Neural progenitor cell (in vitro differentiated cells): ENCODE measurements around the gene CEACAM16. TPM values are rescaled to one million over a fixed set of nuclear protein-coding genes. Genes with fewer than 3 reads are reported as not detected.
"Not testable (repeated sequence)": the region's sequence is repeated elsewhere in the genome, so short reads cannot be mapped to it uniquely, and the experiment has no call there.

Experiments
- DNase-seq: peaks from one replicate; pipeline ENCODE4 v3.0.0-alpha.2; 2016; ENCODE audit warnings: low spot score
- H2AFZ ChIP-seq: fragments of 200-600 bp; sonication (generic); replicated peaks from 2 replicates; pipeline ENCODE4 v1.6.1; 2016; ENCODE audit warnings: antibody characterized with exemption
- H3F3A ChIP-seq: fragments of 200-600 bp; sonication (generic); 2 replicates; pipeline ENCODE4 v1.6.1; 2016; ENCODE audit warnings: antibody characterized with exemption, low read depth
- H3K27ac ChIP-seq: fragments of 200-600 bp; sonication (generic); 2 replicates; pipeline ENCODE4 v1.5.1; 2016; ENCODE audit warnings: mild to moderate bottlenecking
- H3K27me3 ChIP-seq: fragments of 200-600 bp; sonication (generic); 2 replicates; pipeline ENCODE4 v1.6.1; 2016; ENCODE audit warnings: mild to moderate bottlenecking, moderate library complexity
- H3K36me3 ChIP-seq: fragments of 200-600 bp; sonication (generic); 2 replicates; pipeline ENCODE4 v1.5.1; 2016
- H3K4me1 ChIP-seq: fragments of 200-600 bp; sonication (generic); 2 replicates; pipeline ENCODE4 v1.6.1; 2016; ENCODE audit warnings: mixed run types
- H3K4me2 ChIP-seq: fragments of 200-600 bp; sonication (generic); 2 replicates; pipeline ENCODE4 v1.6.1; 2016
- H3K4me3 ChIP-seq: fragments of 200-600 bp; sonication (generic); 2 replicates; pipeline ENCODE4 v1.5.1; 2016
- H3K79me2 ChIP-seq: fragments of 200-600 bp; sonication (generic); 2 replicates; pipeline ENCODE4 v1.6.1; 2016; ENCODE audit warnings: low read depth
- H3K9ac ChIP-seq: fragments of 200-600 bp; sonication (generic); 2 replicates; pipeline ENCODE4 v1.6.1; 2016
- H3K9me3 ChIP-seq: fragments of 200-600 bp; sonication (generic); 2 replicates; pipeline ENCODE4 v1.5.1; 2016; ENCODE audit warnings: low read depth
- H4K20me1 ChIP-seq: fragments of 200-600 bp; sonication (generic); 2 replicates; pipeline ENCODE4 v1.6.1; 2016; ENCODE audit warnings: low read depth
- H3K27ac Mint-ChIP-seq: 3 replicates; pipeline ENCODE4 v1.8.0; 2021; ENCODE audit warnings: mixed read lengths
- H3K27me3 Mint-ChIP-seq: 2 replicates; pipeline ENCODE4 v1.8.0; 2022; ENCODE audit warnings: low read depth, mild to moderate bottlenecking, inconsistent platforms, moderate library complexity, mixed read lengths; ENCODE audit not compliant: insufficient read depth
- H3K36me3 Mint-ChIP-seq: 3 replicates; pipeline ENCODE4 v1.8.0; 2021; ENCODE audit warnings: mixed read lengths
- H3K4me1 Mint-ChIP-seq: 3 replicates; pipeline ENCODE4 v1.8.0; 2021; ENCODE audit warnings: mixed read lengths
- H3K4me3 Mint-ChIP-seq: 3 replicates; pipeline ENCODE4 v1.8.0; 2021; ENCODE audit warnings: mild to moderate bottlenecking, moderate library complexity, mixed read lengths
- H3K9me3 Mint-ChIP-seq: 3 replicates; pipeline ENCODE4 v1.8.0; 2020; ENCODE audit warnings: mixed read lengths
- EZH2 ChIP-seq: fragments of 200-600 bp; sonication (generic); IDR thresholded peaks from 2 replicates; pipeline ENCODE4 v1.6.1; 2017; ENCODE audit warnings: antibody characterized with exemption, mild to moderate bottlenecking, moderate library complexity
- EZH2phosphoT487 ChIP-seq: fragments of 200-600 bp; sonication (generic); IDR thresholded peaks from 2 replicates; pipeline ENCODE4 v1.6.1; 2017; ENCODE audit warnings: antibody characterized with exemption
- total RNA-seq: library from RNA; depleted of rRNA; stranded (reverse); fragments of >200 nt; gene quantifications from 2 replicates; pipeline ENCODE4 v1.2.3, GENCODE V29; 2015; ENCODE audit warnings: low replicate concordance
- TF ChIP-seq, protein P1 (sequence below): fragments of 200-600 bp; sonication (generic); IDR thresholded peaks from 2 replicates; pipeline ENCODE4 v1.5.1; 2017; ENCODE audit warnings: antibody characterized with exemption, mild to moderate bottlenecking

CEACAM16 gene
- total RNA-seq, 1 donor from 2014 or later = not detected

DNA sequence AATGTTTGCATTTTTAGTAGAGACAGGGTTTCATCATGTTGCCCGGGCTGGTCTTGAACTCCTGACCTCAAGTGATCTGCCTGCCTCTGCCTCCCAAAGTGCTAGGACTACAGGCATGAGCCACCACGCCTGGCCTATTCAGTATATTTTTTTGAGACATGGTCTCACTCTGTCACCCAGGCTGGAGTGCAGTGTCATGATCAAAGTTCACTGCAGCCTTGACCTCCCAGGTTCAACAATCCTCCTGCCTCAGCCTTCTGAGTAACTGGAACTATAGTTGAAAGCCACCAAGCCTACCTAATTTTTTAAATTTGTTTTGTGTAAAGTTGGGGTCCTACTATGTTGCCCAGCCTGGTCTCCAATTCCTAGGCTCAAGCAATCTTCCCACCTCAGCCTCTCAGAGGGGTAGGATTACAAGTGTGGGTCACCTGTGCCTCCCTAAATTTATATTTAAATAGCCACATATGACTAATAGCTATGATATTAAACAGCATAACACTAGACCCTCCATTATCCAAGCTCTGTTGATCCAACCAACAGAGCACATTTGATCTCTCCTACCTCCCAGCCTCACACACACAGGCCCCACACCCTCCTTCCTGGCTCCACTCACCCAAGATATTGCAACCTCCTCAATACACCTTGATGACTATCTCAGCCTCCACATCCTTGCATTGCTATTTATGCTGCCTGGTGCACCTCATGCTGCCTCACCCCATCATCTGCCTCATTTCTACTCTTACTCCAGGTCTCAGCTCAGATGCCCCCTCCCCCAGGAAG, 29.8 kb upstream of the CEACAM16 start:
- H3K79me2 ChIP-seq = no peaks in the 10 kb centered on the region
- H3K9me3 Mint-ChIP-seq = no peaks in the 10 kb centered on the region
- no peaks in the 10 kb centered on the region for H3K36me3 Mint-ChIP-seq
- no peak overlapping the region for H3K27ac ChIP-seq
- H3K27me3 ChIP-seq = no peaks in the 10 kb centered on the region
- no peaks in the 10 kb centered on the region for H3K36me3 ChIP-seq
- no peaks in the 10 kb centered on the region for H4K20me1 ChIP-seq
- H3K27me3 Mint-ChIP-seq = no peaks in the 10 kb centered on the region
- no peaks in the 10 kb centered on the region for H3K4me1 ChIP-seq
- peaks cover 7% of the 10 kb centered on the region for H3F3A ChIP-seq
- no peak overlapping the region for H3K4me3 ChIP-seq
- no peaks in the 10 kb centered on the region for H3K4me1 Mint-ChIP-seq
- H3K4me2 ChIP-seq = no peak overlapping the region
- TF ChIP-seq EZH2 (no peak), EZH2phosphoT487 (no peak)
- TF ChIP-seq, protein P1, sequence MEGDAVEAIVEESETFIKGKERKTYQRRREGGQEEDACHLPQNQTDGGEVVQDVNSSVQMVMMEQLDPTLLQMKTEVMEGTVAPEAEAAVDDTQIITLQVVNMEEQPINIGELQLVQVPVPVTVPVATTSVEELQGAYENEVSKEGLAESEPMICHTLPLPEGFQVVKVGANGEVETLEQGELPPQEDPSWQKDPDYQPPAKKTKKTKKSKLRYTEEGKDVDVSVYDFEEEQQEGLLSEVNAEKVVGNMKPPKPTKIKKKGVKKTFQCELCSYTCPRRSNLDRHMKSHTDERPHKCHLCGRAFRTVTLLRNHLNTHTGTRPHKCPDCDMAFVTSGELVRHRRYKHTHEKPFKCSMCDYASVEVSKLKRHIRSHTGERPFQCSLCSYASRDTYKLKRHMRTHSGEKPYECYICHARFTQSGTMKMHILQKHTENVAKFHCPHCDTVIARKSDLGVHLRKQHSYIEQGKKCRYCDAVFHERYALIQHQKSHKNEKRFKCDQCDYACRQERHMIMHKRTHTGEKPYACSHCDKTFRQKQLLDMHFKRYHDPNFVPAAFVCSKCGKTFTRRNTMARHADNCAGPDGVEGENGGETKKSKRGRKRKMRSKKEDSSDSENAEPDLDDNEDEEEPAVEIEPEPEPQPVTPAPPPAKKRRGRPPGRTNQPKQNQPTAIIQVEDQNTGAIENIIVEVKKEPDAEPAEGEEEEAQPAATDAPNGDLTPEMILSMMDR = no peak
- H2AFZ ChIP-seq = no peak overlapping the region
- peak overlapping the region; percentile 40 for H3K4me3 Mint-ChIP-seq
- no peak for DNase-seq
- H3K9ac ChIP-seq = no peak overlapping the region
- no peak overlapping the region for H3K27ac Mint-ChIP-seq
- H3K9me3 ChIP-seq = no peaks in the 10 kb centered on the region

- H3K4me2 ChIP-seq, H3F3A ChIP-seq, H3K27me3 Mint-ChIP-seq, H3K4me1 ChIP-seq, DNase-seq, H3K9me3 Mint-ChIP-seq, H4K20me1 ChIP-seq, H3K27ac Mint-ChIP-seq, H3K36me3 ChIP-seq, H3K79me2 ChIP-seq, H3K9ac ChIP-seq, H2AFZ ChIP-seq, H3K4me3 Mint-ChIP-seq, H3K36me3 Mint-ChIP-seq, H3K27me3 ChIP-seq, H3K4me1 Mint-ChIP-seq, H3K9me3 ChIP-seq, H3K27ac ChIP-seq, H3K4me3 ChIP-seq: not testable (repeated sequence)
Observed at GRCh38 chr19:44670027-44670426, 28.9 kb upstream of the CEACAM16 start.

- no peak within 1 kb of the TSS for H3K27ac ChIP-seq
- no peak within 1 kb of the TSS for H3K9ac ChIP-seq
- DNase-seq = no peak
- H3K79me2 ChIP-seq = no peaks in the 10 kb centered on the region
- H3K9me3 ChIP-seq = no peaks in the 10 kb centered on the region
- H3F3A ChIP-seq = peaks cover 7% of the 10 kb centered on the region
- no peak within 1 kb of the TSS for H3K4me2 ChIP-seq
- no peaks in the 10 kb centered on the region for H3K27me3 Mint-ChIP-seq
- H2AFZ ChIP-seq = no peak within 1 kb of the TSS
- H3K4me1 ChIP-seq = no peaks in the 10 kb centered on the region
- H3K4me3 Mint-ChIP-seq = peak within 1 kb of the TSS; percentile 41
- H3K27me3 ChIP-seq = no peaks in the 10 kb centered on the region
- H4K20me1 ChIP-seq = no peaks in the 10 kb centered on the region
- no peaks in the 10 kb centered on the region for H3K4me1 Mint-ChIP-seq
- H3K36me3 Mint-ChIP-seq = no peaks in the 10 kb centered on the region
- no peak within 1 kb of the TSS for H3K4me3 ChIP-seq
- H3K27ac Mint-ChIP-seq = peak within 1 kb of the TSS; percentile 53
- H3K9me3 Mint-ChIP-seq = no peaks in the 10 kb centered on the region
- TF ChIP-seq, protein P1 = no peak
- no peak for TF ChIP-seq EZH2
- TF ChIP-seq EZH2phosphoT487 = no peak
- no peaks in the 10 kb centered on the region for H3K36me3 ChIP-seq
Observed at GRCh38 chr19:44671400-44671799, 27.6 kb upstream of the CEACAM16 start, which contains the start of gene CEACAM19. TSS of gene CEACAM19 (plus strand) at chr19:44671482. CDS start at chr19:44671932, 450 bp downstream.

GRCh38 chr19:44672226-44672625, 26.7 kb upstream of the CEACAM16 start:
- Histone ChIP-seq H2AFZ (no peak overlapping the region), H3K27ac (no peak overlapping the region), H3K9me3 (no peaks in the 10 kb centered on the region), H3K4me2 (no peak overlapping the region), H3F3A (peaks cover 2% of the 10 kb centered on the region), H3K27me3 (no peaks in the 10 kb centered on the region), H3K36me3 (no peaks in the 10 kb centered on the region), H3K79me2 (no peaks in the 10 kb centered on the region), H4K20me1 (no peaks in the 10 kb centered on the region), H3K4me3 (no peak overlapping the region), H3K4me1 (no peaks in the 10 kb centered on the region), H3K9ac (no peak overlapping the region)
- H3K4me3 Mint-ChIP-seq = peak overlapping the region; percentile 41
- H3K36me3 Mint-ChIP-seq = no peaks in the 10 kb centered on the region
- no peaks in the 10 kb centered on the region for H3K9me3 Mint-ChIP-seq
- H3K27ac Mint-ChIP-seq = peak overlapping the region; percentile 53
- no peak for DNase-seq
- no peak for TF ChIP-seq EZH2phosphoT487
- TF ChIP-seq, protein P1 = no peak
- no peak for TF ChIP-seq EZH2
- H3K27me3 Mint-ChIP-seq = peaks cover 2% of the 10 kb centered on the region
- peaks cover 4% of the 10 kb centered on the region for H3K4me1 Mint-ChIP-seq
